Stimulated activated CD4-positive, alpha-beta T cell treated with anti-CD3 and anti-CD28 coated beads, Interleukin-2, amount 100 ng/mL, for 4 hours (primary cell): ENCODE results near the gene MYL4.
"Not testable (repeated sequence)": the region's sequence is repeated elsewhere in the genome, so short reads cannot be mapped to it uniquely, and the experiment has no call there.

Experiments
- DNase-seq: peaks from one replicate; pipeline ENCODE4 v3.0.0-alpha.2; 2020; ENCODE audit warnings: low read depth

MYL4 gene

GRCh38 chr17:47193931-47194511 is 15.1 kb upstream of the MYL4 start:
- DNase-seq: no peak

- no peak for DNase-seq
These were observed 11.3 kb upstream of the MYL4 start for GRCh38 chr17:47197821-47198220.

- DNase-seq: no peak
These were observed 9.4 kb upstream of the MYL4 start for GRCh38 chr17:47199627-47200324.

- no peak for DNase-seq
These were observed 8.9 kb upstream of the MYL4 start for GRCh38 chr17:47200325-47200664.

- DNase-seq: no peak
These were observed 8.0 kb upstream of the MYL4 start for GRCh38 chr17:47201166-47201565.

DNA sequence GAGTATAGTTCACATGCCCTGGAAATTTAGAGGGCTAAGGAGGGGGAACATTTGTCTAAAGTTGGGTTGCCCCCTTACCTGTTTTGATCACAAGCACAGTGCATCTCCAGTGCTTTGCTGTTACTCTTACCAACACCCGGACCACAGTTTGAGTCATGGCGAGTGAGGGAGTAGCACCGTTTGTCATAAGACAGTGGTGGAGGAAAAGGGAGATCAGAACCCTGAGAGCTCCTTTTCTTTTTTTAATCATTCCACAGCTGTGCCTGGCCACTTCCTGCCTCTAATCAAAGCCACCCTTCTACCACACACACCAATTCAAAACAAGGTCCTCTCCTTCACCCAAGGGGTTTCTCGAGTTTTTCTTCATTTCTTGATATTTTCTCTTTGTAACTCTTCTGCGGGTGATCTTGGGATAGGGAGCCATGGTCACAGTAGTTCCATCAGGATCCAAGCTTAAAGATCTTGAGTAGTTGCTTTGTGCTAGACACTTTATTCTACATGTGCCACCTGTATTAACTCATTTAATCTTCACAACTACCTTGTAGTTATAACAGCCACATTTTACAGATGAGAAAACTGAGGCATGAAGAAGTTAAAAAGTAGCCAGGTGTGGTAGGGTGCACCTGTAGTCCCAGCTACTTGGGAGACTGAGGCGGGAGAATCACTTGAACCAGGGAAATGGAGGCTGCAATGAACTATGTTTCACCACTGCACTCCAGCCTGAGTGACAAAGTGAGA is 5.0 kb upstream of the MYL4 start:
- peak; percentile 29 for DNase-seq

DNA sequence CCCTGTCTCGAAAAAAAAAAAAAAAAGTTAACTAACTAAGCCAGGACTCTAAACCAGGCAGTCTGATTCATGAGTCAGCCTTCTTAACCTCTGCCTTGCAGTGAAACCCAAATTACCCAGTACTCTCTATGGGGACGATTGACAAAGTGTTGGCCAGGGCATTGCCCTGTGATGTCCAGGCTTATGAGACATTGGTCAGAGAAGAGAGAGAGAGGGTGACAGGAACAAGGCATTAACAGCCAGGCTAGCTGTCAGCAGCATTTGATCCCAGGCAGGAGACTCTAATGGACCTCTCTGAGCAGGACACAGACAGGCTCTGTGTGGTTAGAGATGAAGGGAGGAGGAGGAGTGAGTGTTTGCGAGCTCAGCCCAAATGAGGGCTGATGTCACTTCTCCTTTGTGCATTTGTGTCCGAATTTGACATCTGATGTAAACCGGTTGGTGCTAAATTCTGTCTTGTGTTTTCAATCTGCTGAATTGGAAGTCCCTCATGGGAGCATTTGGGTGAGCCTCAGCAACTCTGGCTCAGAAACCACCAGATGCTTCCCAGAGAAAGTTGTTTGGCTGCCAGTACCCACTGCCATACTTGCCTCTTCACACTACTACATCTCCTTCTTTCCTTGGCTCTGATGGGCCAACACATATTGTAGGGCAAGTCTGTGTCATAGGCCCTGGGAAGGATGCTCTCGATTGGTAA is 4.3 kb upstream of the MYL4 start:
- DNase-seq: no peak

DNA sequence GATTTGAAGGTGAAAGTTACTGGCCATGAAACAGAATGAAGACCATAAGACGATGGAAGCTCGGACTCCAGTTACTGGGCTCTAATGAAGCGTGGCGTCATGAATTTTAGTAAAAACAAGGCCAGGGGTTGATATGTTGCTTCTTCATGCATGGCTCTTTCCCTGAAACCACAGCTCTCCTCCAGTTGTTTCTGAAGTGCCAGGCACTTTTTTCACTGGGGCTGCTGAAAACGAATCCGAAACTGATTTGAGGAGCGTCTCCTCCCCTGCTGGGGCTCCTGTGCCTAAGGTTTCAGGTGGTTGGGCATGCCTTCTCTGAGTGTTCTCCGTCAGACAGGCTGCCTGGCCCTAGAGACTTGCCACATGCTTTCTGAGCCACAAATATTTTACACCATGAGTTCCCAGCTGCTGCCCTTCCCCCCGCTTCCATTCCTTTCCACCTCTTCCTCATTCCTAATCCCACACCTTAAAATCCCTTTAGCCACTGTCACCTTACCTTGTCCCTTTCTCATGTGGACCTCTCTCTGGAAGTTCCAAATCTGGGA is 3.7 kb upstream of the MYL4 start:
- peak; percentile 57 for DNase-seq

GRCh38 chr17:47207143-47208067 is 1.7 kb upstream of the MYL4 start:
- DNase-seq: no peak

- no peak for DNase-seq
These were observed 351 bp downstream of the MYL4 start for GRCh38 chr17:47209499-47209898.

- DNase-seq: no peak
These were observed 957 bp downstream of the MYL4 start for GRCh38 chr17:47210105-47210504.

- no peak for DNase-seq
These were observed 1.6 kb downstream of the MYL4 start for GRCh38 chr17:47210779-47211178.

- DNase-seq: no peak
These were observed 3.3 kb downstream of the MYL4 start for GRCh38 chr17:47212458-47212857.

- DNase-seq: no peak
These were observed 4.4 kb downstream of the MYL4 start for GRCh38 chr17:47213540-47213939.

DNA sequence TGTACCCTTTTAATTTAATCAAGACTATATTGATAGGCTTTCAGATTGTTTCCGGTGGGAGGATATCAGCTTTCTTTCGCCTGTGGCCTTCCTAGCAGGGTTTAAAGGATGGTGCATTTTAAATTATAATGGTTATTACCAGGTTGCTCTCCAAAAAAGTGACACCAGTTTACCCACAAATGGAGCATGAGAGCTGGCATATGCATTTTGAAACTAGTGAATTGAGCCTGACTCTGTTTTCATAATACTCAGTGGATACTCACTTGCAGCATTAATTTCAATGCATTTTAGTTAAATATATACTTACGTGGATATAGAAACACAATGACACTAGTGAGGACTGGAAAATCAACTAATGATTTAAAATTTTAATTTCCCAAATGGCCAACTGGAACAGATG is 5.8 kb downstream of the MYL4 start:
- no peak for DNase-seq

DNA sequence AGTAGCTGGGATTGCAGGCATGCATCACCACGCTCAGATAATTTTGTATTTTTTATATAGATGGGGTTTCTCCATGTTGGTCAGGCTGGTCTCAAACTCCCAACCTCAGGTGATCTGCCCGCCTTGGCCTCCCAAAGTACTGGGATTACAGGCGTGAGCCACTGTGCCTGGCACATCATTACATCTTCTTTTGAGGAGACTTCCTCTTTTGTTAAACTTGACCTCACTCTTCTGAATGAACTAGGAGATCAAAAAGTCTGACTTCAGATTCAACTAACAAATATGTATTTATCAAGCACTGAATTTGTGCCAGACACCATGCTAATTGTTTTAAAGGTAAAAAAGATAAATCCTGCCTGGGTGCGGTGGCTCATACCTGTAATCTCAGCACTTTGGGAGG is 7.7 kb downstream of the MYL4 start:
- DNase-seq: not testable (repeated sequence)

GRCh38 chr17:47217279-47217678 is 8.1 kb downstream of the MYL4 start:
- DNase-seq: not testable (repeated sequence)

DNA sequence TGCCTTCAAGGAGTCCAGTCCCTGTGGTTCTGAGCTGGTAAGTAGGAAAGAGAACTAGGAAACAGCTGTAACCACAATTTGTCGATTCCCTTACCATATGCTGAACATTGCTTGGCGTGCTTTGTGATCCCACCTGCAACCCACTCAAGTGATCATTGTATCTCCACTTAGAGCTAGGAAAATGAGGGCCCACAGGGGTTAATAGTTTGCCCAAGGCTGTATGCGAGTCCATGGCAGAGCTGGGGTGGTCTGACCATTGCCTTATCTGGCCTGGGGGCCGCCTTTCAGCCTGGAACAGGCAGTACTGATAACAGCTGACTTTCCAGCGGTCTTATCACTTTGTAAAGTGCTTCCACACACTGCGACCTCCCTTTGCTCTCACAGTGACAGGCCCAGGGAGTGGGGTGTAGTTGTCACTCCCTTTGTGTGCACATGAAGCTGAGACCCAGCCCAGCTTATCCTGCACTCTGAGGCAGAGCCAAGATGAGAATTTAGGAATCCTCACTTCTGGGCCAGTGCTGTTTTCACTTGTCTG is 9.8 kb downstream of the MYL4 start:
- no peak for DNase-seq

DNA sequence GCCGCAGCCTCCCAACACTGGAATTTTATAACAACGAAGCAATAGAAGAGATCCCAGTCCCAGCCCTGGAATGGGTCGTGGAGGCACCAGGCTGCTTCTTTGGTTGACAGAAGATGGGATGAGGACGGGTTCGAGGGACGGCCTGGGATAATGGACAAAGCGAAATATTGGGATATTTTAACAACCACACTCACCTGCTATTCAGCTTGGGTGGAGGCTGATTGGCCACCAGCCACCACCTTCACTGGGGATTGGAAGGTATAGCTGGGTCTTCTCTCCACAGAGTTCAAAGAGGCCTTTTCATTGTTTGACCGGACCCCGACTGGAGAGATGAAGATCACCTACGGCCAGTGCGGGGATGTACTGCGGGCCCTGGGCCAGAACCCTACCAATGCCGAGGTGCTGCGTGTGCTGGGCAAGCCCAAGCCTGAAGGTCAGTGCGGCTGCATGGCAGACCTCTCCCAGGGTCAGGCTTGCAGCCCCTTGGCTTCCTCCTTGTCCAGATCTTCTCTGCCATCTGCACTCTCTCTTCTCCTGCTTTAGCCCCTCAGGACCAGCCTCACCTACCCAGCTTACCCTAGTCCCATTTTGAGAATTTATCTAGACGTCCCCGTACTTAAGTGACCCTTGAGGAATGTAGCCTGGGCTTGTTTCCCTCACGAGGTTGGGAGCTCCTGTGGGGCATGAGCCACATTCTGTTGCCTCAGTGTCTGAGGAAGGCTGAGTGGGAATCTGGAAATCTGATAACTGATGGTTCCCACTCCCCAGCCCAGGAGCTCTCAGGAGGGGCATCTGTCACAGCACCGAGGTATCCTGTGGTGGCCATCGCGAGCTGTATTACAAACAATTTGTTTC is 10.7 kb downstream of the MYL4 start:
- no peak for DNase-seq

- DNase-seq: no peak
These were observed 11.4 kb downstream of the MYL4 start for GRCh38 chr17:47220531-47220999.
